K562 (cell line): Measurements from ENCODE around the gene CBX4. TPM values are rescaled to one million over a fixed set of nuclear protein-coding genes. Genes with fewer than 3 reads are reported as not detected.

Source experiments
- ATF4 ChIP-seq: fragments of 450-650 bp; formaldehyde crosslinking; IDR thresholded peaks from 2 replicates; pipeline ENCODE4 v1.4.0; 2022; ENCODE audit warnings: mild to moderate bottlenecking, moderate library complexity
- CHD1 ChIP-seq: fragments of 200-600 bp; sonication (generic); IDR thresholded peaks from one replicate; pipeline ENCODE4 v1.6.1; 2012; ENCODE audit warnings: mild to moderate bottlenecking, moderate library complexity, low read length, inconsistent platforms
- CLOCK ChIP-seq: fragments of 250-450 bp; sonication (Bioruptor Pico); IDR thresholded peaks from 2 replicates; pipeline ENCODE4 v1.4.0; 2020; ENCODE audit warnings: mild to moderate bottlenecking, moderate library complexity, borderline replicate concordance
- FOXO4 ChIP-seq: fragments of 450-650 bp; formaldehyde crosslinking; IDR thresholded peaks from 2 replicates; pipeline ENCODE4 v1.4.0; 2020; ENCODE audit warnings: mild to moderate bottlenecking, moderate library complexity
- GTF2E2 ChIP-seq: fragments of 200-800 bp; sonication (Bioruptor generic); IDR thresholded peaks from 2 replicates; pipeline ENCODE4 v1.6.1; 2016; ENCODE audit warnings: missing genetic modification characterization, missing compliant biosample characterization
- KAT7 ChIP-seq: sonication (generic); formaldehyde crosslinking; IDR thresholded peaks from 2 replicates; pipeline ENCODE4 v1.8.0; 2022; ENCODE audit warnings: missing genetic modification reagents, mild to moderate bottlenecking, borderline replicate concordance
- MBD1 ChIP-seq: fragments of 250-450 bp; sonication (Bioruptor Pico); IDR thresholded peaks from 2 replicates; pipeline ENCODE4 v1.8.0; 2022; ENCODE audit warnings: inconsistent platforms
- NFIC ChIP-seq: fragments of 450-650 bp; IDR thresholded peaks from 2 replicates; pipeline ENCODE4 v1.6.1; 2017; ENCODE audit warnings: mild to moderate bottlenecking, inconsistent platforms
- POLR2AphosphoS5 ChIP-seq: IDR thresholded peaks from 2 replicates; pipeline ENCODE4 v1.6.1; 2011; ENCODE audit warnings: mild to moderate bottlenecking, low read depth, low read length, moderate library complexity; ENCODE audit not compliant: control insufficient read depth, insufficient read depth
- RBM22 ChIP-seq: fragments of 200-400 bp; formaldehyde crosslinking; IDR thresholded peaks from 2 replicates; pipeline ENCODE4 v1.6.1; 2018; ENCODE audit warnings: low read length, low read depth; ENCODE audit not compliant: poor library complexity, severe bottlenecking
- TEAD2 ChIP-seq: fragments of 450-650 bp; IDR thresholded peaks from 2 replicates; pipeline ENCODE4 v1.6.1; 2016; ENCODE audit warnings: missing genetic modification characterization, control low read depth, missing compliant biosample characterization
- TEAD4 ChIP-seq, 2 experiments: sonication (generic) in 1 of 2; formaldehyde crosslinking in 1 of 2; IDR thresholded peaks; 2 replicates each; pipeline versions ENCODE4 v1.6.1 to v1.8.0; 2012 to 2022; ENCODE audit warnings: borderline replicate concordance in 1 of 2, inconsistent platforms in 1 of 2, low read length in 1 of 2, mild to moderate bottlenecking in 1 of 2, missing genetic modification reagents in 1 of 2
- XRCC3 ChIP-seq: fragments of 450-650 bp; IDR thresholded peaks from 2 replicates; pipeline ENCODE4 v1.6.1; 2017; ENCODE audit warnings: mild to moderate bottlenecking, moderate library complexity
- ZFX ChIP-seq: sonication (generic); formaldehyde crosslinking; IDR thresholded peaks from 2 replicates; pipeline ENCODE4 v1.8.0; 2022; ENCODE audit warnings: mild to moderate bottlenecking, missing genetic modification reagents, moderate library complexity
- ZNF134 ChIP-seq: fragments of 250-450 bp; sonication (Bioruptor Pico); conservative IDR thresholded peaks from 2 replicates; pipeline ENCODE4 v1.4.0; 2020
- ZNF324 ChIP-seq: fragments of 250-450 bp; sonication (Bioruptor Pico); IDR thresholded peaks from 2 replicates; pipeline ENCODE4 v1.4.0; 2020; ENCODE audit warnings: mild to moderate bottlenecking
- polyA plus RNA-seq, 8 experiments: library from polyadenylated mRNA; depleted of rRNA in 4 of 8; stranded (reverse) in 5 of 8; unstranded in 3 of 8; fragments of >200 nt; fragmentation: Nextera tagmentation in 2 of 8; fragmentation: Illumina TruSeq in 1 of 8; extraction: Ambion mirVana in 2 of 8; extraction: Trizol in 1 of 8; gene quantifications; 2 replicates each; pipeline versions ENCODE4 v1.2.1 to v1.2.3, GENCODE V29; 2011 to 2014; ENCODE audit warnings: inconsistent platforms in 1 of 8, missing spikeins in 1 of 8
- total RNA-seq, 7 experiments: library from RNA; depleted of rRNA in 6 of 7; stranded (reverse); fragments of >200 nt in 6 of 7; fragmentation: Illumina TruSeq in 2 of 7; extraction: Trizol in 2 of 7; gene quantifications; 2 replicates each; pipeline versions ENCODE4 v1.2.1 to v1.2.3, GENCODE V29; 2011 to 2021; ENCODE audit warnings: low replicate concordance in 1 of 7
- TF ChIP-seq, protein P1 (sequence below): sonication (generic); formaldehyde crosslinking; IDR thresholded peaks from 2 replicates; pipeline ENCODE4 v1.8.0; 2022; ENCODE audit warnings: mild to moderate bottlenecking, missing genetic modification reagents

The CBX4 gene
- total and polyA plus RNA-seq, 9 of the 15 experiments (the other 6 are each of a cell fraction or from before 2014, with no cell fraction given) = 0.98 to 50.5 (median 10.0) TPM

- TF ChIP-seq POLR2AphosphoS5 (peak; percentile 0), TEAD2 (peak; percentile 76; the same call in 1 of the 2 replicates), ZNF134 (CRISPR knock-in tag) (0 out of 2 replicates have a peak, but pooled peaks have one; percentile 28), CHD1 (peak; percentile 17), TEAD4 (IDR thresholded peaks at IDR 0.05; ENCODE audit: low read length) (peak; percentile 59), TEAD4 (CRISPR knock-in tag; IDR thresholded peaks at IDR 0.05; ENCODE audit: borderline replicate concordance) (0 out of 2 replicates have a peak, but pooled peaks have one; percentile 44), NFIC (no peak), ZFX (peak; percentile 58), MBD1 (no peak), XRCC3 (no peak), CLOCK (CRISPR knock-in tag) (no peak), RBM22 (peak; percentile 97), ZNF324 (CRISPR knock-in tag) (no peak), KAT7 (CRISPR knock-in tag) (no peak), GTF2E2 (tag) (0 out of 2 replicates have a peak, but pooled peaks have one; percentile 17), ATF4 (peak; percentile 28; the same call in 1 of the 2 replicates), FOXO4 (CRISPR knock-in tag) (0 out of 2 replicates have a peak, but pooled peaks have one; percentile 30)
- TF ChIP-seq, protein P1, sequence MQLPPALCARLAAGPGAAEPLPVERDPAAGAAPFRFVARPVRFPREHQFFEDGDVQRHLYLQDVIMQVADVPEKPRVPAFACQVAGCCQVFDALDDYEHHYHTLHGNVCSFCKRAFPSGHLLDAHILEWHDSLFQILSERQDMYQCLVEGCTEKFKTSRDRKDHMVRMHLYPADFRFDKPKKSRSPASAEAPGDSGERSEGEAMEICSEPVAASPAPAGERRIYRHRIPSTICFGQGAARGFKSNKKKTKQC = peak; percentile 63; the same call in 1 of the 2 replicates
Measured at GRCh38 chr17:79832218-79833109, 6.8 kb downstream of the CBX4 start (continued).
